HG03469 (cell line): ENCODE results near the gene ANKRD27.

ENCODE experiments used
- ATAC-seq: cut with Tn5 transposase; IDR thresholded peaks from one replicate; pipeline ENCODE4 v1.9.1; 2021; ENCODE audit warnings: mild to moderate bottlenecking, moderate library complexity, moderate number of reproducible peaks; ENCODE audit not compliant: unreplicated experiment

The ANKRD27 gene

DNA sequence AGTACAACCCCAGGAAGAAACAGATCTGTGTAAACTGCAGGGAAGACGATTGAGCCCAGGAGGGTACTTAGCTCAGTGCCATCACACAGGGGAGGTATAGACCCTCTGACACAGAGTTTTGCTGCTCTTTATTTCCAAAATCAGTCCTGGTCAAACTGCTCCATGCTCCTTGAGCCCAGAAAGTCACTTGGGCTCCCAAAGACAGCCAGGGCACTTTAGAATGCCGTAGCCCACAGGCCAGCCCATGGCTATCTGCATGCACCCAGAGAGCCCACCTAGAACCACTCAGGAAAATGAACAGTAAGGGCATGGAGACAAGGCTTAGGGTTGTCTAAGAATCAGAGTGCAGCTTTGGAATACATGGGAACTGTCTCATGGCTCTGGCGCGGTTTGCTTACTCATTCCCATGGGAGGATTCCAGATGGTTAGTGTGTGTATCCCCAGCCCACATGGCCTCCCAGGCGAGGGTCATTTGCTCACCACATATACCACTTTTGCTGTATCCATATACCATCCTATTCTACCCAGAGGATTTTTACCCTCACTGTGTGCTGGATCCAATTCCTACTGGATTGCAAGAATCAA, 108.6 kb downstream of the ANKRD27 start:
- ATAC-seq = no peak

DNA sequence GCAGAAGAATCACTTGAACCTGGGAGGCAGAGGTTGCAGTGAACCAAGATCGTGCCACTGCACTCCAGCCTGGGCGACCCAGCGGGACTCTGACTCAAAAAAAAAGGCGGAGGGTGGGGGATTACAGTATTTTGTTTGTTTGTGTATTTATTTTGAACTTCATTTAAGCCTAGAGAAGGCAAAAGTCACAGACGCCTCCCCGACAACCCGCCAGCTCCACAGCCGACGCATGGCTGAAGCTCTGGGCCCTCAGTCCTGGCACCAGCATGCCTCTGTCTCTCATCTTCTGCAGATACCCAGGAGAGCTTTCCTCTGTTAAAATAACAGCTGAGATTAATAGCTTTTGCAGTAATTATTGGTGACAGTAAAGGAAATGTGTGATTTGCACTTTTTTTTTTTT, 111.2 kb downstream of the ANKRD27 start:
- no peak for ATAC-seq

DNA sequence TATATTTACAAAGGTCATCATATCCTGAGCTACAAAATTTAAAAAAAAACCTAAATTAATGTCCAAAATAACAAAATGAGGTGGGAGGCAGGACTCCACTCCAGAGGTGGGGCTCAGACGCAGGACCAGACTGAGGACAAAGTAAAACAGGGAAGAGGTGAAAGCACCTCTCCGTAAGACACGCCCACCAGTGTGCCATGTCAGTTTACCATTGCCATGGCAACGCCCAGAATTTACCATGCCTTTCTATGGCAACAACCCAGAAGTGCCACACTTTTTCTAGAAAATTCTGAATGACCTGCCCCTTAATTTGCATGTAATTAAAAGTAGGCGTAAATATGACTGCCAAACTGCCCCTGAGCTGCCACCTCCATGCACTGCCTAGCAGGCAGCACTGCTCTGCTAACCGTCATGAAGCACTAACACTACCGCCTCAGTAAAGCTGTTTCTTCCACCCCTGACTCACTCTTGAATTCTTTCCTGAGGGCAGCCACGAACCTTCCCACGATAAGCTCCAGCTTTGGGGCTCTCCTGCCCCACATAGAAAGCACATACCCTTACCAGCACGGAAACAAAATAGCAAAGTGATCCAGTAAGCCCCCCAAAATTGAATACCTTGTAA, 116.3 kb downstream of the ANKRD27 start:
- no peak for ATAC-seq

DNA sequence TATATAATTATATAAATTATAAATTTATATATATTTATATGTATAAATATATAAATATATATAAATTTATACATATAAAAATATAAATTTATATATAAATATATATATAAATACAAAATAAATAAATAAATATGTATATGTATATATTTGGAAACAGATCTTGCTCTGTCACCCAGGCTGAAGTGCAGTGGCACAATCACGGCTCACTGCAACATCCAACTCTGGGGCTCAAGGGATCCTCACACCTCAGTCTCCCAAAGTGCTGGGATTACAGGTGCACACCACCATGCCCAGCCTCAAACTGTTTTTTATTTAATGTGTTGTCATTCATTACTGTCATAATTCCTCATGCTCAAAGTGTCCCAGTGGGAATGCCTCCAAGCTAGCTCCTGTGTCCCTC, 119.2 kb downstream of the ANKRD27 start:
- no peak for ATAC-seq

DNA sequence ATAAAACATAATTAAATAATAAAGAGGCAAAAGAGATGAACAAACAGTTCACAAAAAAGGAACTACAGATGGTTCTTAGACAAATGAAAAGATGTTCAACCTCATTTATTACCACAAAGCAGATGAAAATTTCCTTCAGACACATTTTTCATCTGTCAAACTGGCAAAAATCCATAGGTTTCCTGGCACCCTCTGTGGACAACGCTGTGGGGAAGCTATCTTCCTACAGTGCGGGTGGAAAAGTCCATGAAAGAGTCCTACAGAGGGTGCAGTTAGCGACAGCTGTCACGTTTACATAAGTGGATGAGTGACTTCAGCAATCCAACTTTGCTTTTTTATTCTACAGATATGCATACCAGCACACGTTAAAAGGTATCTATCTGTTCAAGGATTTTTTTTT, 124.3 kb downstream of the ANKRD27 start:
- no peak for ATAC-seq
